K562 (cell line): ENCODE results near the gene VWA2. TPM values are rescaled to one million over a fixed set of nuclear protein-coding genes. Genes with fewer than 3 reads are reported as not detected.

Experiments
- ATAC-seq: fragments of 200-7000 bp; cut with Tn5 transposase; 3 replicates; pipeline ENCODE4 v1.9.1; 2020; ENCODE audit warnings: moderate library complexity
- BruUV-seq: library from RNA; stranded (reverse); fragments of 400-500 nt; replicated peaks from 2 replicates; lab custom pipeline; 2021; lab: Mats Ljungman, UMichigan
- CTCF ChIA-PET: fragments of 300-600 bp; formaldehyde crosslinking; extraction: SDS; loops from one replicate; lab custom pipeline; 2021; ENCODE audit warnings: low intra/inter-chr PET ratio; lab: Yijun Ruan, JAX
- POLR2A ChIA-PET: fragments of 300-600, 350-650 bp; sonication (Branson Sonifier 250); formaldehyde crosslinking; extraction: SDS; loops from one replicate; lab custom pipeline; 2021; ENCODE audit warnings: antibody characterized with exemption, inconsistent platforms; lab: Yijun Ruan, JAX
- DNase-seq, 4 experiments: peaks; one replicate each; pipeline versions ENCODE4 v3.0.0 to v3.0.0-alpha.2; 2011 to 2018; ENCODE audit warnings: low spot score in 3 of 4, mixed read lengths in 3 of 4; ENCODE audit errors: extremely low read depth in 1 of 4
- FAIRE-seq: peaks from 2 replicates; lab custom pipeline; 2011; peaks lifted over from hg19 to GRCh38; lab: Jason Lieb, UNC
- H2AFZ ChIP-seq: 2 replicates; pipeline ENCODE4 v1.6.0; 2011; ENCODE audit warnings: low read depth, low read length, control low read depth, inconsistent platforms
- H3K27ac ChIP-seq: fragments of 200-600 bp; 3 replicates; pipeline ENCODE4 v1.8.0; 2011; ENCODE audit warnings: low read depth, mild to moderate bottlenecking, control low read depth, inconsistent platforms, low read length, moderate library complexity, mixed read lengths; ENCODE audit errors: extremely low read depth
- H3K27me3 ChIP-seq, 2 experiments: fragments of 300-600 bp in 1 of 2; 2 replicates in 1 of 2; 3 replicates in 1 of 2; pipeline versions ENCODE4 v1.6.0 to v1.8.0; 2011; ENCODE audit warnings: inconsistent platforms in 2 of 2, low read length in 2 of 2, mild to moderate bottlenecking in 1 of 2, mixed read lengths in 1 of 2, moderate library complexity in 1 of 2; ENCODE audit not compliant: control insufficient read depth in 2 of 2, insufficient read depth in 2 of 2
- H3K36me3 ChIP-seq: fragments of 300-600 bp; 3 replicates; pipeline ENCODE4 v1.8.0; 2011; ENCODE audit warnings: mild to moderate bottlenecking, low read length, inconsistent platforms; ENCODE audit not compliant: control insufficient read depth, insufficient read depth
- H3K4me1 ChIP-seq, 2 experiments: fragments of 200-600 bp in 1 of 2; replicated peaks in 1 of 2; 2 replicates in 1 of 2; 3 replicates in 1 of 2; pipeline versions ENCODE4 v1.5.1 to v1.8.0; 2011; ENCODE audit warnings: inconsistent platforms in 2 of 2, low read length in 2 of 2, mild to moderate bottlenecking in 1 of 2, mixed read lengths in 1 of 2, moderate library complexity in 1 of 2; ENCODE audit not compliant: control insufficient read depth in 2 of 2, insufficient read depth in 2 of 2
- H3K4me2 ChIP-seq: 2 replicates; pipeline ENCODE4 v1.6.1; 2011; ENCODE audit warnings: low read length, control low read depth, inconsistent platforms, mixed read lengths; ENCODE audit not compliant: insufficient read depth
- H3K4me3 ChIP-seq: fragments of 200-600 bp; sonication (generic), shearing (Covaris generic); 2 replicates; pipeline ENCODE4 v1.5.1; 2016; ENCODE audit warnings: control low read depth, inconsistent platforms
- H3K79me2 ChIP-seq: fragments of 200-600 bp; 3 replicates; pipeline ENCODE4 v1.8.0; 2011; ENCODE audit warnings: low read length, inconsistent platforms; ENCODE audit not compliant: control insufficient read depth, insufficient read depth
- H3K9ac ChIP-seq, 2 experiments: 2 replicates each; pipeline versions ENCODE4 v1.6.0 to v1.6.1; 2011; ENCODE audit warnings: low read depth in 2 of 2, low read length in 2 of 2, control low read depth in 1 of 2, inconsistent platforms in 1 of 2, mild to moderate bottlenecking in 1 of 2, mixed read lengths in 1 of 2; ENCODE audit not compliant: insufficient read depth in 1 of 2
- H3K9me1 ChIP-seq: one replicate; pipeline ENCODE4 v1.6.0; 2011; ENCODE audit warnings: inconsistent platforms, mild to moderate bottlenecking, low read length, moderate library complexity; ENCODE audit not compliant: control insufficient read depth, insufficient read depth
- H3K9me3 ChIP-seq: replicated peaks from 2 replicates; pipeline ENCODE4 v1.5.1; 2011; ENCODE audit warnings: low read depth, low read length, inconsistent platforms; ENCODE audit not compliant: control insufficient read depth, insufficient read depth
- H4K20me1 ChIP-seq: replicated peaks from 2 replicates; pipeline ENCODE4 v1.6.1; 2011; ENCODE audit warnings: low read length, inconsistent platforms, mixed read lengths; ENCODE audit not compliant: control insufficient read depth, insufficient read depth
- MNT ChIP-seq, 2 experiments: fragments of 450-650 bp; conservative IDR thresholded peaks; 2 replicates each; pipeline ENCODE4 v1.6.1; 2017; ENCODE audit warnings: mild to moderate bottlenecking in 2 of 2, moderate library complexity in 2 of 2
- NFATC3 ChIP-seq: fragments of 450-650 bp; IDR thresholded peaks from 2 replicates; pipeline ENCODE4 v1.6.1; 2017; ENCODE audit warnings: mild to moderate bottlenecking
- TRIM28 ChIP-seq: fragments of 450-650 bp; IDR thresholded peaks from 2 replicates; pipeline ENCODE4 v1.6.1; 2017
- ZKSCAN3 ChIP-seq: fragments of 250-450 bp; sonication (Bioruptor Pico); IDR thresholded peaks from 2 replicates; pipeline ENCODE4 v1.4.0; 2020
- WGBS: fragments of 100-300 bp; shearing (Covaris generic); methylation state at CpG from one replicate; pipeline ENCODE4 v1.1.6; 2016; ENCODE audit warnings: low coverage, mixed read lengths; ENCODE audit not compliant: insufficient coverage; ENCODE audit errors: missing lambda C conversion rate; 5-methylcytosine and 5-hydroxymethylcytosine counted together
- in situ Hi-C: fragments of 300-500 bp; cut with MboI; formaldehyde crosslinking; loops from 4 replicates; pipeline ENCODE4 v1.15.0; 2018; ENCODE audit warnings: inconsistent platforms, mixed read lengths
- intact Hi-C: fragments of 100-400 bp; cut with micrococcal nuclease; formaldehyde crosslinking; loops from 2 replicates; pipeline ENCODE4 v1.14.2; 2022
- polyA plus RNA-seq, 8 experiments: library from polyadenylated mRNA; depleted of rRNA in 4 of 8; stranded (reverse) in 5 of 8; unstranded in 3 of 8; fragments of >200 nt; fragmentation: Nextera tagmentation in 2 of 8; fragmentation: Illumina TruSeq in 1 of 8; extraction: Ambion mirVana in 2 of 8; extraction: Trizol in 1 of 8; gene quantifications; 2 replicates each; pipeline versions ENCODE4 v1.2.1 to v1.2.3, GENCODE V29; 2011 to 2014; ENCODE audit warnings: inconsistent platforms in 1 of 8, missing spikeins in 1 of 8
- total RNA-seq, 7 experiments: library from RNA; depleted of rRNA in 6 of 7; stranded (reverse); fragments of >200 nt in 6 of 7; fragmentation: Illumina TruSeq in 2 of 7; extraction: Trizol in 2 of 7; gene quantifications; 2 replicates each; pipeline versions ENCODE4 v1.2.1 to v1.2.3, GENCODE V29; 2011 to 2021; ENCODE audit warnings: low replicate concordance in 1 of 7
- TF ChIP-seq, protein P1 (sequence below): IDR thresholded peaks from 2 replicates; pipeline ENCODE4 v1.6.1; 2011; ENCODE audit not compliant: insufficient read length; ENCODE audit errors: extremely low read depth
- TF ChIP-seq, protein P2 (sequence below): sonication (generic); formaldehyde crosslinking; IDR thresholded peaks from 2 replicates; pipeline ENCODE4 v1.8.0; 2023; ENCODE audit warnings: missing genetic modification reagents, mild to moderate bottlenecking, borderline replicate concordance

The VWA2 gene
- total and polyA plus RNA-seq, 9 of the 15 experiments (the other 6 are each of a cell fraction or from before 2014, with no cell fraction given): not detected

- FAIRE-seq: no peak
- ChIA-PET POLR2A (no interaction called here), CTCF (no interaction called here)
- no peak overlapping the region for H3K4me3 ChIP-seq
- H3K27ac ChIP-seq: no peak overlapping the region
- no peak for ATAC-seq
- no peaks in the 10 kb centered on the region for H3K9me3 ChIP-seq
- intact Hi-C loops (loop anchor here (10.0 kb wide), 1 partner anchor 602 kb away; no protein-coding TSS in a partner anchor), in situ Hi-C loops (no loop called here)
- no peaks in the 10 kb centered on the region for H3K9me1 ChIP-seq
- no peaks in the 10 kb centered on the region for H3K36me3 ChIP-seq
- peaks cover 0 to 15% of the 10 kb centered on the region in 2 experiments; a peak in 3 of 5 replicates for H3K27me3 ChIP-seq
- WGBS: 0% methylated on average over 1 of the region's 19 CpGs
- H3K4me2 ChIP-seq: no peak overlapping the region
- no peak for TF ChIP-seq ZKSCAN3
- no peak overlapping the region for H2AFZ ChIP-seq
- DNase-seq: no peak
- no peak overlapping the region for H3K9ac ChIP-seq
- H4K20me1 ChIP-seq: no peaks in the 10 kb centered on the region
- no peaks in the 10 kb centered on the region for H3K4me1 ChIP-seq
- no peaks in the 10 kb centered on the region for H3K79me2 ChIP-seq
- BruUV-seq: no TSS peak
Observed at GRCh38 chr10:114306116-114306973, 67.3 kb downstream of the VWA2 start.

- CTCF ChIA-PET: no interaction called here
- no peak for TF ChIP-seq NFATC3
- TF ChIP-seq MNT (conservative IDR thresholded peaks at IDR 0.05): no peak
- TF ChIP-seq, protein P1, sequence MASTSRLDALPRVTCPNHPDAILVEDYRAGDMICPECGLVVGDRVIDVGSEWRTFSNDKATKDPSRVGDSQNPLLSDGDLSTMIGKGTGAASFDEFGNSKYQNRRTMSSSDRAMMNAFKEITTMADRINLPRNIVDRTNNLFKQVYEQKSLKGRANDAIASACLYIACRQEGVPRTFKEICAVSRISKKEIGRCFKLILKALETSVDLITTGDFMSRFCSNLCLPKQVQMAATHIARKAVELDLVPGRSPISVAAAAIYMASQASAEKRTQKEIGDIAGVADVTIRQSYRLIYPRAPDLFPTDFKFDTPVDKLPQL: no peak
- TF ChIP-seq, protein P2, sequence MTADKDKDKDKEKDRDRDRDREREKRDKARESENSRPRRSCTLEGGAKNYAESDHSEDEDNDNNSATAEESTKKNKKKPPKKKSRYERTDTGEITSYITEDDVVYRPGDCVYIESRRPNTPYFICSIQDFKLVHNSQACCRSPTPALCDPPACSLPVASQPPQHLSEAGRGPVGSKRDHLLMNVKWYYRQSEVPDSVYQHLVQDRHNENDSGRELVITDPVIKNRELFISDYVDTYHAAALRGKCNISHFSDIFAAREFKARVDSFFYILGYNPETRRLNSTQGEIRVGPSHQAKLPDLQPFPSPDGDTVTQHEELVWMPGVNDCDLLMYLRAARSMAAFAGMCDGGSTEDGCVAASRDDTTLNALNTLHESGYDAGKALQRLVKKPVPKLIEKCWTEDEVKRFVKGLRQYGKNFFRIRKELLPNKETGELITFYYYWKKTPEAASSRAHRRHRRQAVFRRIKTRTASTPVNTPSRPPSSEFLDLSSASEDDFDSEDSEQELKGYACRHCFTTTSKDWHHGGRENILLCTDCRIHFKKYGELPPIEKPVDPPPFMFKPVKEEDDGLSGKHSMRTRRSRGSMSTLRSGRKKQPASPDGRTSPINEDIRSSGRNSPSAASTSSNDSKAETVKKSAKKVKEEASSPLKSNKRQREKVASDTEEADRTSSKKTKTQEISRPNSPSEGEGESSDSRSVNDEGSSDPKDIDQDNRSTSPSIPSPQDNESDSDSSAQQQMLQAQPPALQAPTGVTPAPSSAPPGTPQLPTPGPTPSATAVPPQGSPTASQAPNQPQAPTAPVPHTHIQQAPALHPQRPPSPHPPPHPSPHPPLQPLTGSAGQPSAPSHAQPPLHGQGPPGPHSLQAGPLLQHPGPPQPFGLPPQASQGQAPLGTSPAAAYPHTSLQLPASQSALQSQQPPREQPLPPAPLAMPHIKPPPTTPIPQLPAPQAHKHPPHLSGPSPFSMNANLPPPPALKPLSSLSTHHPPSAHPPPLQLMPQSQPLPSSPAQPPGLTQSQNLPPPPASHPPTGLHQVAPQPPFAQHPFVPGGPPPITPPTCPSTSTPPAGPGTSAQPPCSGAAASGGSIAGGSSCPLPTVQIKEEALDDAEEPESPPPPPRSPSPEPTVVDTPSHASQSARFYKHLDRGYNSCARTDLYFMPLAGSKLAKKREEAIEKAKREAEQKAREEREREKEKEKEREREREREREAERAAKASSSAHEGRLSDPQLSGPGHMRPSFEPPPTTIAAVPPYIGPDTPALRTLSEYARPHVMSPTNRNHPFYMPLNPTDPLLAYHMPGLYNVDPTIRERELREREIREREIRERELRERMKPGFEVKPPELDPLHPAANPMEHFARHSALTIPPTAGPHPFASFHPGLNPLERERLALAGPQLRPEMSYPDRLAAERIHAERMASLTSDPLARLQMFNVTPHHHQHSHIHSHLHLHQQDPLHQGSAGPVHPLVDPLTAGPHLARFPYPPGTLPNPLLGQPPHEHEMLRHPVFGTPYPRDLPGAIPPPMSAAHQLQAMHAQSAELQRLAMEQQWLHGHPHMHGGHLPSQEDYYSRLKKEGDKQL: no peak
- TF ChIP-seq TRIM28: no peak
Observed at GRCh38 chr10:114307731-114308130, 68.7 kb downstream of the VWA2 start.

More at GRCh38 chr10:114307731-114308130, 68.7 kb downstream of the VWA2 start:
- ATAC-seq: no peak
- Histone ChIP-seq H3K4me1 (no peaks in the 10 kb centered on the region), H3K4me3 (no peak overlapping the region), H3K4me2 (no peak overlapping the region), H3K9ac (no peak overlapping the region), H3K79me2 (no peaks in the 10 kb centered on the region), H3K9me3 (no peaks in the 10 kb centered on the region), H4K20me1 (no peaks in the 10 kb centered on the region), H3K36me3 (no peaks in the 10 kb centered on the region), H3K27ac (no peak overlapping the region), H3K27me3 (peaks cover 0 to 26% of the 10 kb centered on the region in 2 experiments; a peak in 3 of 5 replicates), H2AFZ (no peak overlapping the region), H3K9me1 (no peaks in the 10 kb centered on the region)
- in situ Hi-C loops: no loop called here
- POLR2A ChIA-PET: no interaction called here
- intact Hi-C loops: loop anchor here (10.0 kb wide), 1 partner anchor 603 kb away; no protein-coding TSS in a partner anchor
- no peak for DNase-seq
- 20% methylated on average over 4 of the region's 10 CpGs for WGBS
- BruUV-seq: no TSS peak
- no peak for FAIRE-seq
